22Rv1 (cell line): ENCODE measurements around the gene REG4.

ENCODE experiments used
- H3K27ac ChIP-seq: fragments of 450-650 bp; 2 replicates; pipeline ENCODE4 v1.5.1; 2017
- ZFX ChIP-seq: fragments of 450-650 bp; IDR thresholded peaks from 2 replicates; pipeline ENCODE4 v1.6.1; 2017; ENCODE audit warnings: antibody characterized with exemption, borderline replicate concordance
- TF ChIP-seq, protein P1 (sequence below): fragments of 450-650 bp; IDR thresholded peaks from 2 replicates; pipeline ENCODE4 v1.5.1; 2017; ENCODE audit warnings: mild to moderate bottlenecking

The REG4 gene

DNA sequence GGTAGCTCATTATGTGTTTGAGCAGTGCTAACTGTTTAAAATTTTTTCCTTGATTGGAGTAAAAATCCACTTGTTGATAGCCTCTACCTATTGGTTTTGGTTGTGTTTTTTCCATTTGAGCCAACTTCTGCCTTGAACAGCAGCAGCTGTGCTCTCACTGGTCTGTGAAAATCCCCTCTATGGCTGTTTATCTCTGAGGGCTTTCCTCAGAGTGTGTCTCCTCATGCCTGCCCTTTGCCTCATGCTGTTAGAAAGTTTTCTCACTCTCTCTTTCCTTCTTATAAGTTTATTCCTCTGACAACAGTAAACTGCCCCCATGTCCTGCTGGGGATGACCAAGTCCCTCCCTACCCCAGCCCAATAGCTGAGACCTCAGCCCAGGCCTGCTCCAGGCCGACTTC lies 14.1 kb downstream of the REG4 start:
- TF ChIP-seq, protein P1, sequence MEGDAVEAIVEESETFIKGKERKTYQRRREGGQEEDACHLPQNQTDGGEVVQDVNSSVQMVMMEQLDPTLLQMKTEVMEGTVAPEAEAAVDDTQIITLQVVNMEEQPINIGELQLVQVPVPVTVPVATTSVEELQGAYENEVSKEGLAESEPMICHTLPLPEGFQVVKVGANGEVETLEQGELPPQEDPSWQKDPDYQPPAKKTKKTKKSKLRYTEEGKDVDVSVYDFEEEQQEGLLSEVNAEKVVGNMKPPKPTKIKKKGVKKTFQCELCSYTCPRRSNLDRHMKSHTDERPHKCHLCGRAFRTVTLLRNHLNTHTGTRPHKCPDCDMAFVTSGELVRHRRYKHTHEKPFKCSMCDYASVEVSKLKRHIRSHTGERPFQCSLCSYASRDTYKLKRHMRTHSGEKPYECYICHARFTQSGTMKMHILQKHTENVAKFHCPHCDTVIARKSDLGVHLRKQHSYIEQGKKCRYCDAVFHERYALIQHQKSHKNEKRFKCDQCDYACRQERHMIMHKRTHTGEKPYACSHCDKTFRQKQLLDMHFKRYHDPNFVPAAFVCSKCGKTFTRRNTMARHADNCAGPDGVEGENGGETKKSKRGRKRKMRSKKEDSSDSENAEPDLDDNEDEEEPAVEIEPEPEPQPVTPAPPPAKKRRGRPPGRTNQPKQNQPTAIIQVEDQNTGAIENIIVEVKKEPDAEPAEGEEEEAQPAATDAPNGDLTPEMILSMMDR: no peak
- no peak for TF ChIP-seq ZFX
- H3K27ac ChIP-seq: no peak overlapping the region

DNA sequence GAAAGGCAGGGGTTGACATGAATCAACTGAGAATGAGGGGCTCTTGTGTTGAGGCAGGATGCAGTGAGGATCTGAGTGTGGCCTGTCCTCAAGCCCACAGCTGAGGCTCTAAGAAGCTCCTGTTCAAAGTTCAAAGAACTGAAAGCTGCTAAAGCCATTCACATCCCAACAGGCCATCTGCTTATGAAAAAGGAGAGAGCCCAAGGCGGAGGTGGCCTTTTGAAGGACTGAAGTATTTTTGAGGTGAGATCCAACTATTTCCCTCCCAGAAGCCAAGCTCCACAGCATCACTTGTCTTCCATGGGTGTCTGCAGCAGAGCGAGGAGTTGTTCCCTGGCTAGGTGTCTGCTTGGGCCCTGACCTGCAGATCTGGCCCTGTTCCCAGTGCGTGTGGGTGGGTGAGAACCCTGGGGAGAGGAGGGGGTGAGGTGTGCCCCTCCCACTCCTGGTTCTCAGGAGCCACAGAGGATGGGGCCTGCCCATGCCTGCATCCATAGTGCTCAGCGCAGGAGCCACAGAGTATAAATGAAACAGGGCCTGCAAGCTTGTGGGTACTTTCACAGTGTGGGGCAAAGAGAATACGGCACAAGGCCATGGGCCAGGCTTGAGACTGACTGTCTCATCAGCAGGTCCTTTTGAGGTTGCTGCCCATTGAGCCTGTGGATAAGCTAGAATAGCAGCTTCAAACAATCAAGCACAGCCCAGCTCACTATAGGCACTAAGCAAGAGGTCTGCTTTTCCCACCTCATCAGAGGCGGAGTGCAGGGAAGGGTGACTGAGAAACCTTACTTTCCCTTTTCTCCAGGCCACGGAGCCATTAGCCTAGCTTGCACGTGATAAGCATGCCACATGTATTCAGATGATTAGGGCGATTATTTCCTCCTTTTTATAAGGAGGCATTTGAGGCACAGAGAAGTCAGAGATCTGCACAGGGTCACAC lies 15.7 kb downstream of the REG4 start:
- H3K27ac ChIP-seq: no peak overlapping the region
- TF ChIP-seq, protein P1: no peak

DNA sequence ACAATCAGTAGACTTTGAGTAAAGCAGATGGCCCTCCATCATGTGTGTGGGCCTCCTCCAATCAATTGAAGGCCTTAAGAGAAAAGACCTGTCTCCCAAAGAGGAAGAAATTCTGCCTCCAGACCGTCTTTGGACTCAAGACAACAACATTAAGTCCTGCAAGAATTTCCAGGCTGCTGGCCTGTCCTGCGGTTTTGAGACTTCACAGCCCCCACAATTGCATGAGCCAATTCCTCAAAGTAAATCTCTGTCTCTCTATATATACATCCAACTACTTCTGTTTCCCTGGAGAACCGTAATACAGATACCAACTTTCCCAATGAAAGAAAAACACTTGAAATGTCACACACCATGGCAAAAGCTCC lies 16.4 kb downstream of the REG4 start:
- no peak overlapping the region for H3K27ac ChIP-seq
- no peak for TF ChIP-seq ZFX
- TF ChIP-seq, protein P1: no peak

DNA sequence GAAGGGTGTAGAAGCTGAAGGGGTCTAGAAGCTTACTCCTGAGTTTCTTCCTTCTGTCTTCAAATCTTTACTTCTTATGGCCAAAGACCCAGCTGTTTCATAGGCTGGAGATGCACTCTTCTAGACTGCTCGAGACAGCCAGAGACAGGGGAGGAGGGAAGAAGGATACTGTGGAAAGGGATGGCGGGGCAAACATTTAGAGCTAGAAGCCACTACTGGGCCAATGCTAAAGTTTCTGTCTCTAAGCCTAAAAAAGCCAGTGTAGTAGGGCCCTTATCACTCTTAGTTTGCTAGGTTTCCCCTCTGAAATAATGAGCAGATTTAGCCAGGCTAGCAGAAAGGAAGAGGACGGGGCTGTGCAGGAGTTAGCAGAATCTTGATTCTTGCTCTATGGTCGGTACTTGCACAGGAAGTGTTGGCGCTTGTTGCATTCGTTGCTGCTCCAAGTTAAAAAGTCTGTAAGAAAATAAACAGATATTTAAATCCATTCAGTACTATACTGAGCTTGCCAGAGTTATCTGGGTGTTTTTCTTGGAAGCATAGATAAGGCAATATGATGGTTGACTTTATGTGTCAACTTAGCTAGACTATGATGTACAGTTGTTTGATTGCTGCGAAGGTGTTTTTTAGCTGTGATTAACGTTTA lies 16.9 kb downstream of the REG4 start:
- no peak overlapping the region for H3K27ac ChIP-seq
- TF ChIP-seq ZFX: no peak
- TF ChIP-seq, protein P1: no peak

DNA sequence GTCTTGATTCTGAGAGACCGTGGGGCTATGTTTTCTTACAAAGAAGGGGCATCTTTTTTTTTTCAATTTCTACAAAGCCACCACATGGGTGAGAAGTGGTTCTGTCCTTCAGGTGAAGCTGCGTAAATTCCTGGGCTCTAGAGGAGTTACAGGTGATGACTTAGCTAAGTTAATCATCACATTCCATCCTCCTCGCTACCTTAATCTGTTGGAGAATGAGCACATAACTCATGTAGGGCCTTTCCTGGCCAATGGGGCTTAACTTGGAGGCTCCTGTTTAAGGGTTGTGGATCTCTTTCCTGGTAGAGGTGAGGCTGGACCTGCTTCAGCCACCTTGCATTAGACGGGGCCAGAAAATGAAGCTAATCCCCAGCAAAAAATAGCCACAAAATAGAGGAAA lies 19.9 kb downstream of the REG4 start:
- no peak for TF ChIP-seq ZFX
- TF ChIP-seq, protein P1: no peak
- H3K27ac ChIP-seq: peak overlapping the region; percentile 49; the same call in 1 of the 2 replicates

DNA sequence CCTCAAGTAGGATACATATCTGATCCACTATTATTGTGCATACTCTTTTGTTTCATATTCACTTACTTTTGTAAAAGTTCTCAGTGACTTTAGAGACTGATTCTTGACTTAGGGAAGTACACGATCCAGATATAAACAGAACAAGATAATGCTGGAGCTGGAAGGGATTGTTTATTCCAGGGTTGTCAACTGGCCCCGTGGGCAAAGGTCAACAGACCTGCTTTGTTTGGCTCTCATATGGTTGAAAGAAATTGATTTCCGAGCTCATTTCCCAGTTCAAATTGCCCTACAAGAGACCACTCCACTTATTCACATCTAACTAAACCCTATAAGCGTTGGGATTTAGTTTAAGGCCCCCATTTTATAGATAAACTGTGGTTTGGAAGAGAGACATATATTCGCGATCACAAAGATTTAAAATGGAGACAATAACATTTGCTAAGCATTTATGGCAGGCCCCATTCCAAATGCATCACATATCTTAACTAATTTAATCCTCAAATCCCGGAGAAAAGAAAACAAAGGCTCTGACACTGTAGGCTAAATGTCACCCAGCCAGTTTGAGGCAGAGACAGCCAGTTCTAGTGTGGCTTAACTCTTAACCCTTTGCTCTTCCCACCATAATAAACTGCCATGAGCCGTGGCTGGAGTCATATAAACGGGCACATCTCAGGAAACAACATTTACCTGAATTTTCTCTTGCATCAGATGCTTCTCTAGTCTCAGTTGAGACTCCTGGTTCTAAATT lies 20.6 kb downstream of the REG4 start:
- TF ChIP-seq, protein P1: no peak
- TF ChIP-seq ZFX: no peak
- H3K27ac ChIP-seq: peak overlapping the region; percentile 49
